H9 (cell line): ENCODE results near the gene ZRANB3. TPM values are rescaled to one million over a fixed set of nuclear protein-coding genes. Genes with fewer than 3 reads are reported as not detected.

Source experiments
- DNase-seq: peaks from one replicate; pipeline ENCODE4 v3.0.0-alpha.2; 2017
- H2AFZ ChIP-seq: one replicate; pipeline ENCODE4 v1.6.1; 2013; ENCODE audit warnings: mild to moderate bottlenecking, low read length, control low read depth, moderate library complexity
- H2AK5ac ChIP-seq: 2 replicates; pipeline ENCODE4 v1.6.1; 2013; ENCODE audit warnings: low read length, control low read depth, mixed read lengths; ENCODE audit not compliant: insufficient read length
- H2BK120ac ChIP-seq: one replicate; pipeline ENCODE4 v1.6.1; 2013; ENCODE audit warnings: low read depth, mild to moderate bottlenecking, low read length, control low read depth, inconsistent platforms; ENCODE audit not compliant: poor library complexity, severe bottlenecking
- H2BK12ac ChIP-seq: 2 replicates; pipeline ENCODE4 v1.6.1; 2013; ENCODE audit warnings: low read length, control low read depth, mixed read lengths, low read depth; ENCODE audit not compliant: insufficient read length
- H2BK15ac ChIP-seq: 2 replicates; pipeline ENCODE4 v1.6.1; 2013; ENCODE audit warnings: low read depth, low read length, control low read depth
- H2BK20ac ChIP-seq: one replicate; pipeline ENCODE4 v1.6.1; 2013; ENCODE audit warnings: low read depth, mild to moderate bottlenecking, low read length, control low read depth, inconsistent platforms; ENCODE audit not compliant: poor library complexity, severe bottlenecking
- H2BK5ac ChIP-seq: 2 replicates; pipeline ENCODE4 v1.6.1; 2013; ENCODE audit warnings: low read length, control low read depth, mixed read lengths; ENCODE audit not compliant: insufficient read length
- H3K14ac ChIP-seq: 2 replicates; pipeline ENCODE4 v1.6.1; 2013; ENCODE audit warnings: low read length, control low read depth; ENCODE audit not compliant: insufficient read depth
- H3K18ac ChIP-seq: 2 replicates; pipeline ENCODE4 v1.6.1; 2013; ENCODE audit warnings: low read depth, mild to moderate bottlenecking, mixed read lengths, low read length, control low read depth; ENCODE audit not compliant: insufficient read length
- H3K23ac ChIP-seq: 2 replicates; pipeline ENCODE4 v1.6.1; 2013; ENCODE audit warnings: low read length, control low read depth, mixed read lengths, low read depth; ENCODE audit not compliant: insufficient read length
- H3K23me2 ChIP-seq: 2 replicates; pipeline ENCODE4 v1.6.1; 2013; ENCODE audit warnings: low read depth, mild to moderate bottlenecking, mixed read lengths, low read length, control low read depth; ENCODE audit not compliant: insufficient read length, poor library complexity, severe bottlenecking
- H3K27ac ChIP-seq: 2 replicates; pipeline ENCODE4 v1.5.1; 2013; ENCODE audit warnings: low read length, control low read depth, mixed read lengths, low read depth; ENCODE audit not compliant: insufficient read length
- H3K27me3 ChIP-seq: 2 replicates; pipeline ENCODE4 v1.6.1; 2013; ENCODE audit warnings: low read length, control low read depth, inconsistent platforms; ENCODE audit not compliant: insufficient read depth
- H3K4ac ChIP-seq: 2 replicates; pipeline ENCODE4 v1.6.1; 2013; ENCODE audit warnings: low read depth, mild to moderate bottlenecking, control low read depth, inconsistent platforms, low read length, moderate library complexity
- H3K4me1 ChIP-seq: 2 replicates; pipeline ENCODE4 v1.6.1; 2013; ENCODE audit warnings: low read length, control low read depth, inconsistent platforms; ENCODE audit not compliant: insufficient read depth
- H3K4me2 ChIP-seq: 2 replicates; pipeline ENCODE4 v1.6.1; 2013; ENCODE audit warnings: low read length, control low read depth, mixed read lengths; ENCODE audit not compliant: insufficient read length, insufficient read depth
- H3K56ac ChIP-seq: 2 replicates; pipeline ENCODE4 v1.6.1; 2013; ENCODE audit warnings: low read depth, mild to moderate bottlenecking, mixed read lengths, low read length, control low read depth; ENCODE audit not compliant: insufficient read length
- H3K79me1 ChIP-seq: 2 replicates; pipeline ENCODE4 v1.6.1; 2013; ENCODE audit warnings: low read depth, mild to moderate bottlenecking, moderate library complexity, low read length, control low read depth, inconsistent platforms; ENCODE audit not compliant: insufficient read depth, poor library complexity, severe bottlenecking
- H3K79me2 ChIP-seq: 2 replicates; pipeline ENCODE4 v1.6.1; 2013; ENCODE audit warnings: low read length, control low read depth, inconsistent platforms; ENCODE audit not compliant: insufficient read depth
- H3K9ac ChIP-seq: 2 replicates; pipeline ENCODE4 v1.6.1; 2013; ENCODE audit warnings: low read length, control low read depth, mixed read lengths; ENCODE audit not compliant: insufficient read length; ENCODE audit errors: extremely low read depth
- H3K9me3 ChIP-seq: one replicate; pipeline ENCODE4 v1.6.1; 2013; ENCODE audit warnings: low read depth, low read length, inconsistent platforms; ENCODE audit not compliant: control insufficient read depth
- H3T11ph ChIP-seq: one replicate; pipeline ENCODE4 v1.6.1; 2013; ENCODE audit warnings: mild to moderate bottlenecking, low read length, control low read depth, inconsistent platforms
- H4K20me1 ChIP-seq: one replicate; pipeline ENCODE4 v1.6.1; 2013; ENCODE audit not compliant: control insufficient read depth, insufficient read length, insufficient read depth
- H4K5ac ChIP-seq: 2 replicates; pipeline ENCODE4 v1.6.1; 2013; ENCODE audit warnings: low read depth, mild to moderate bottlenecking, mixed read lengths, low read length, control low read depth; ENCODE audit not compliant: insufficient read length
- H4K8ac ChIP-seq: replicated peaks from 2 replicates; pipeline ENCODE4 v1.6.1; 2013; ENCODE audit warnings: low read length, control low read depth, mixed read lengths, low read depth; ENCODE audit not compliant: insufficient read length
- H4K91ac ChIP-seq: 2 replicates; pipeline ENCODE4 v1.6.1; 2013; ENCODE audit warnings: low read depth, mild to moderate bottlenecking, moderate library complexity, mixed read lengths, low read length, control low read depth; ENCODE audit not compliant: insufficient read length
- H3K27ac Mint-ChIP-seq, 3 experiments: 2 replicates in 2 of 3; 3 replicates in 1 of 3; pipeline ENCODE4 v1.8.0; 2020 to 2021; ENCODE audit warnings: mixed read lengths in 3 of 3, mild to moderate bottlenecking in 1 of 3, moderate library complexity in 1 of 3
- H3K27me3 Mint-ChIP-seq: 2 replicates; pipeline ENCODE4 v1.8.0; 2021; ENCODE audit warnings: low read depth, mild to moderate bottlenecking, moderate library complexity, mixed read lengths
- H3K36me3 Mint-ChIP-seq, 3 experiments: 2 replicates in 2 of 3; 3 replicates in 1 of 3; pipeline ENCODE4 v1.8.0; 2020 to 2021; ENCODE audit warnings: low read depth in 3 of 3, mixed read lengths in 3 of 3; ENCODE audit not compliant: insufficient read depth in 1 of 3
- H3K4me1 Mint-ChIP-seq, 2 experiments: 2 replicates each; pipeline ENCODE4 v1.8.0; 2020; ENCODE audit warnings: mixed read lengths in 2 of 2
- H3K4me3 Mint-ChIP-seq, 2 experiments: 2 replicates in 1 of 2; 3 replicates in 1 of 2; pipeline ENCODE4 v1.8.0; 2020 to 2021; ENCODE audit warnings: mild to moderate bottlenecking in 2 of 2, mixed read lengths in 2 of 2, moderate library complexity in 1 of 2
- H3K9me3 Mint-ChIP-seq, 2 experiments: 2 replicates in 1 of 2; 3 replicates in 1 of 2; pipeline ENCODE4 v1.8.0; 2020; ENCODE audit warnings: mild to moderate bottlenecking in 2 of 2, mixed read lengths in 2 of 2, moderate library complexity in 1 of 2
- WGBS: extraction: QIAGEN DNeasy Blood & Tissue Kit; methylation state at CpG from one replicate; pipeline ENCODE4 v1.1.7; 2013; ENCODE audit warnings: missing lambda C conversion rate, low lambda C conversion rate, mixed read lengths; ENCODE audit not compliant: insufficient read length; ENCODE audit errors: extremely low coverage; 5-methylcytosine and 5-hydroxymethylcytosine counted together
- total RNA-seq: library from RNA; stranded (reverse); gene quantifications from 2 replicates; pipeline ENCODE4 v1.2.1, GENCODE V29; 2021
- TF ChIP-seq, protein P1 (sequence below): fragments of 200-600 bp; sonication (generic); conservative IDR thresholded peaks from 3 replicates; pipeline ENCODE4 v1.8.0; 2021; ENCODE audit warnings: antibody characterized with exemption, mild to moderate bottlenecking

The ZRANB3 gene
- total RNA-seq, 1 experiment from 2014 or later = 16.7 TPM

DNA sequence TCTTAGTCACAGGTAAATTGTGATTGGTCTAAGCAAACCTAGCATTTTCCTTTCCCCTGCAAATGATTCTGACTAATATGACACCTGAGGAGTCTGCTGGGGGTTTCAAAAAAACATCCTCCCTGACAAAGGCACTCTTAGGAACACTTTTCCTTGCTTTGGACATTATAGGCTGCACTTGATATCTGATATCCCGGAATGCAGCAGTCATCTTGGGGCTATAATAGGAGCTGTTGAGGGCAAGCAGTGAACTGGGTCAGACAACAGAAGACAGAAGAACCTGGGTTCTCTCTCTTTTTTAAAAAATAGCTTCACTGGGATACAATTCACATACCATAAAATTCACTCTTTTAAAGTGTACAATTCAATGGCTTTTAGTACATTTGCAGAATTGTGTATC lies 249.6 kb downstream of the ZRANB3 start:
- H3K4me1 ChIP-seq = no peaks in the 10 kb centered on the region
- no peaks in the 10 kb centered on the region for H3K27me3 ChIP-seq
- H3K79me2 ChIP-seq = no peaks in the 10 kb centered on the region
- no peak for DNase-seq
- no peak overlapping the region for H3K56ac ChIP-seq
- H2BK15ac ChIP-seq = no peak overlapping the region
- no peak overlapping the region for H3K18ac ChIP-seq
- no peak overlapping the region for H3K4me3 Mint-ChIP-seq
- H2AK5ac ChIP-seq = no peak overlapping the region
- H2AFZ ChIP-seq = no peak overlapping the region
- no peak overlapping the region for H2BK120ac ChIP-seq
- H4K5ac ChIP-seq = no peak overlapping the region
- no peak overlapping the region for H2BK5ac ChIP-seq
- H3K36me3 Mint-ChIP-seq = no peaks in the 10 kb centered on the region
- H3K27ac Mint-ChIP-seq = no peak overlapping the region
- H3K23me2 ChIP-seq = no peaks in the 10 kb centered on the region
- no peak overlapping the region for H3K23ac ChIP-seq
- TF ChIP-seq, protein P1, sequence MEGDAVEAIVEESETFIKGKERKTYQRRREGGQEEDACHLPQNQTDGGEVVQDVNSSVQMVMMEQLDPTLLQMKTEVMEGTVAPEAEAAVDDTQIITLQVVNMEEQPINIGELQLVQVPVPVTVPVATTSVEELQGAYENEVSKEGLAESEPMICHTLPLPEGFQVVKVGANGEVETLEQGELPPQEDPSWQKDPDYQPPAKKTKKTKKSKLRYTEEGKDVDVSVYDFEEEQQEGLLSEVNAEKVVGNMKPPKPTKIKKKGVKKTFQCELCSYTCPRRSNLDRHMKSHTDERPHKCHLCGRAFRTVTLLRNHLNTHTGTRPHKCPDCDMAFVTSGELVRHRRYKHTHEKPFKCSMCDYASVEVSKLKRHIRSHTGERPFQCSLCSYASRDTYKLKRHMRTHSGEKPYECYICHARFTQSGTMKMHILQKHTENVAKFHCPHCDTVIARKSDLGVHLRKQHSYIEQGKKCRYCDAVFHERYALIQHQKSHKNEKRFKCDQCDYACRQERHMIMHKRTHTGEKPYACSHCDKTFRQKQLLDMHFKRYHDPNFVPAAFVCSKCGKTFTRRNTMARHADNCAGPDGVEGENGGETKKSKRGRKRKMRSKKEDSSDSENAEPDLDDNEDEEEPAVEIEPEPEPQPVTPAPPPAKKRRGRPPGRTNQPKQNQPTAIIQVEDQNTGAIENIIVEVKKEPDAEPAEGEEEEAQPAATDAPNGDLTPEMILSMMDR = no peak
- no peak overlapping the region for H3T11ph ChIP-seq
- H3K27ac ChIP-seq = no peak overlapping the region
- no peak overlapping the region for H2BK20ac ChIP-seq
- H3K4me1 Mint-ChIP-seq = no peaks in the 10 kb centered on the region; a peak in 1 of 4 replicates
- no peaks in the 10 kb centered on the region for H4K20me1 ChIP-seq
- no peaks in the 10 kb centered on the region for H3K27me3 Mint-ChIP-seq
- H4K8ac ChIP-seq = no peak overlapping the region
- H3K9me3 Mint-ChIP-seq = 0 out of 5 replicates have a peak, but pooled peaks cover 0 to 4% of the 10 kb centered on the region in 2 experiments
- no peak overlapping the region for H4K91ac ChIP-seq
- H3K9me3 ChIP-seq = no peaks in the 10 kb centered on the region
- no peak overlapping the region for H3K4ac ChIP-seq
- no peaks in the 10 kb centered on the region for H3K79me1 ChIP-seq
- no peak overlapping the region for H3K4me2 ChIP-seq
- WGBS = no CpG with 5 or more reads among the region's 1 CpG
- no peak overlapping the region for H3K14ac ChIP-seq
- H2BK12ac ChIP-seq = no peak overlapping the region
- H3K9ac ChIP-seq = no peak overlapping the region
